ENCODE data around the gene LTA4H. TPM values are rescaled to one million over a fixed set of nuclear protein-coding genes. Genes with fewer than 3 reads are reported as not detected.

The LTA4H gene
- total and polyA plus RNA-seq, 4 donors, result 145 to 262 (median 172) TPM

- Histone ChIP-seq H3K27me3 (ENCODE audit: control insufficient read depth in 3 of 3, insufficient read depth in 3 of 3, low read length in 2 of 3) (no peaks in the 10 kb centered on the region), H3K9ac (ENCODE audit: insufficient read depth in 1 of 2, low read length in 2 of 2) (no peak overlapping the region), H3K4me1 (ENCODE audit: control insufficient read depth in 5 of 5, insufficient read depth in 5 of 5, low read length in 5 of 5) (peaks cover 0 to 5% (median 0%) of the 10 kb centered on the region in 5 donors), H3K27ac (ENCODE audit: low read depth in 1 of 2, low read length in 1 of 2) (no peak overlapping the region), H3K36me3 (ENCODE audit: control insufficient read depth in 4 of 4, insufficient read depth in 4 of 4, low read length in 4 of 4) (no peaks in the 10 kb centered on the region), H3K4me3 (no peak overlapping the region), H3K9me3 (ENCODE audit: control insufficient read depth in 4 of 4, insufficient read depth in 3 of 4, low read length in 3 of 4) (no peaks in the 10 kb centered on the region)
- DNase-seq, result no peak
- no peak for ATAC-seq (ENCODE audit: insufficient read depth, low FRiP score)
- TF ChIP-seq CTCF (IDR thresholded peaks at IDR 0.05; ENCODE audit: control extremely low read depth, extremely low read depth), result no peak
- 92 to 95% methylated on average over 7 of the region's 7 CpGs for WGBS, 2 donors
These were observed 41.5 kb downstream of the LTA4H start for GRCh38 chr12:95993907-95994306.

- no peak overlapping the region for H3K9ac ChIP-seq (ENCODE audit: insufficient read depth in 1 of 2, low read length in 2 of 2)
- no peak for DNase-seq
- no peak overlapping the region for H3K27ac ChIP-seq (ENCODE audit: low read depth in 1 of 2, low read length in 1 of 2)
- no peak for ATAC-seq (ENCODE audit: insufficient read depth, low FRiP score)
- WGBS, 2 donors, result 89% methylated on average over 7 of the region's 7 CpGs
- no peak for TF ChIP-seq CTCF (IDR thresholded peaks at IDR 0.05; ENCODE audit: control extremely low read depth, extremely low read depth)
- H3K36me3 ChIP-seq (ENCODE audit: control insufficient read depth in 4 of 4, insufficient read depth in 4 of 4, low read length in 4 of 4), result no peaks in the 10 kb centered on the region
- H3K4me3 ChIP-seq, result no peak overlapping the region
- H3K27me3 ChIP-seq (ENCODE audit: control insufficient read depth in 3 of 3, insufficient read depth in 3 of 3, low read length in 2 of 3), result no peaks in the 10 kb centered on the region
- H3K9me3 ChIP-seq (ENCODE audit: control insufficient read depth in 4 of 4, insufficient read depth in 3 of 4, low read length in 3 of 4), result no peaks in the 10 kb centered on the region
- peaks cover 0 to 5% (median 0%) of the 10 kb centered on the region in 5 donors for H3K4me1 ChIP-seq (ENCODE audit: control insufficient read depth in 5 of 5, insufficient read depth in 5 of 5, low read length in 5 of 5)
These were observed 45.3 kb downstream of the LTA4H start for GRCh38 chr12:95990136-95990535.

- H3K27me3 ChIP-seq (ENCODE audit: control insufficient read depth in 3 of 3, insufficient read depth in 3 of 3, low read length in 2 of 3), result no peaks in the 10 kb centered on the region
- H3K9me3 ChIP-seq (ENCODE audit: control insufficient read depth in 4 of 4, insufficient read depth in 3 of 4, low read length in 3 of 4), result no peaks in the 10 kb centered on the region
- 37 to 44% methylated on average over 4 of the region's 4 CpGs for WGBS, 2 donors
- ATAC-seq (ENCODE audit: insufficient read depth, low FRiP score), result no peak
- no peaks in the 10 kb centered on the region for H3K36me3 ChIP-seq (ENCODE audit: control insufficient read depth in 4 of 4, insufficient read depth in 4 of 4, low read length in 4 of 4)
- DNase-seq, result peak in 1 of 3 donors; percentile 4
- no peak overlapping the region for H3K9ac ChIP-seq (ENCODE audit: insufficient read depth in 1 of 2, low read length in 2 of 2)
- peaks cover 0 to 5% (median 0%) of the 10 kb centered on the region in 5 donors for H3K4me1 ChIP-seq (ENCODE audit: control insufficient read depth in 5 of 5, insufficient read depth in 5 of 5, low read length in 5 of 5)
- no peak overlapping the region for H3K4me3 ChIP-seq
- no peak overlapping the region for H3K27ac ChIP-seq (ENCODE audit: low read depth in 1 of 2, low read length in 1 of 2)
- no peak for TF ChIP-seq CTCF (IDR thresholded peaks at IDR 0.05; ENCODE audit: control extremely low read depth, extremely low read depth)
These were observed 45.8 kb downstream of the LTA4H start for GRCh38 chr12:95989504-95990123.

All from lung (tissue), 12 donors.